ENCODE results near the gene PPP1R18. TPM values are rescaled to one million over a fixed set of nuclear protein-coding genes. Genes with fewer than 3 reads are reported as not detected.
"Not testable (repeated sequence)": the region's sequence is repeated elsewhere in the genome, so short reads cannot be mapped to it uniquely, and the experiment has no call there.

Gene PPP1R18
- total and polyA plus RNA-seq, 11 donors, result 11.9 to 77.2 (median 19.4) TPM

- intact Hi-C loops (cut with DNase I), result loop anchor here in 9 of 10 donors (1.0 to 10.0 kb wide), 14 partner anchors 23 to 365 kb away; partner anchors contain the start of genes MRPS18B (in 6 of the 9), PPP1R10 (in 6 of the 9), PPP1R18 (in 3 of the 9) and GNL1 (in 2 of the 9)
- peak; percentile 97 to 98 (median 98) for DNase-seq
- peak; percentile 63 to 84 (median 79) for ATAC-seq
- TF ChIP-seq POLR2A (IDR thresholded peaks at IDR 0.05) (peak in 1 of 2 donors; percentile 78), CTCF (IDR thresholded peaks at IDR 0.05) (peak in 2 of 12 donors; percentile 2 to 5)
- 0 to 1% (median 0%) methylated on average over 38 of the region's 38 CpGs for WGBS, 4 donors
- Histone ChIP-seq H3K27me3 (no peaks in the 10 kb centered on the region), H3K4me3 (peak within 1 kb of the TSS; percentile 51 to 94 (median 82)), H3K9me3 (no peaks in the 10 kb centered on the region), H3K4me1 (peaks cover 0 to 68% (median 42%) of the 10 kb centered on the region in 12 donors), H3K36me3 (peaks cover 0 to 36% (median 25%) of the 10 kb centered on the region in 9 donors), H3K27ac (peak within 1 kb of the TSS; percentile 88 to 99 (median 96))
Measured at GRCh38 chr6:30719791-30720737, 33.6 kb upstream of the PPP1R18 start, which contains the start of gene TUBB. TUBB (plus strand) TSS chr6:30720352; CDS start chr6:30720507, 155 bp downstream.

- Histone ChIP-seq H3K9me3 (no peaks in the 10 kb centered on the region), H3K27ac (peak overlapping the region; percentile 48 to 99 (median 95)), H3K4me1 (peaks cover 0 to 61% (median 41%) of the 10 kb centered on the region in 12 donors), H3K27me3 (no peaks in the 10 kb centered on the region), H3K4me3 (peak overlapping the region; percentile 25 to 94 (median 82)), H3K36me3 (peaks cover 0 to 34% (median 24%) of the 10 kb centered on the region in 9 donors)
- intact Hi-C loops (cut with DNase I), result loop anchor here in 1 of 10 donors (2.0 kb wide), 1 partner anchor 29 kb away; the partner anchor contains the start of gene NRM
- no peak for TF ChIP-seq POLR2A (IDR thresholded peaks at IDR 0.05)
- no peak for TF ChIP-seq CTCF (IDR thresholded peaks at IDR 0.05)
- 21 to 26% (median 24%) methylated on average over 8 of the region's 8 CpGs for WGBS, 4 donors
- DNase-seq, result no peak
- ATAC-seq, result no peak
Measured at GRCh38 chr6:30719356-30719755, 32.9 kb upstream of the PPP1R18 start.

DNA sequence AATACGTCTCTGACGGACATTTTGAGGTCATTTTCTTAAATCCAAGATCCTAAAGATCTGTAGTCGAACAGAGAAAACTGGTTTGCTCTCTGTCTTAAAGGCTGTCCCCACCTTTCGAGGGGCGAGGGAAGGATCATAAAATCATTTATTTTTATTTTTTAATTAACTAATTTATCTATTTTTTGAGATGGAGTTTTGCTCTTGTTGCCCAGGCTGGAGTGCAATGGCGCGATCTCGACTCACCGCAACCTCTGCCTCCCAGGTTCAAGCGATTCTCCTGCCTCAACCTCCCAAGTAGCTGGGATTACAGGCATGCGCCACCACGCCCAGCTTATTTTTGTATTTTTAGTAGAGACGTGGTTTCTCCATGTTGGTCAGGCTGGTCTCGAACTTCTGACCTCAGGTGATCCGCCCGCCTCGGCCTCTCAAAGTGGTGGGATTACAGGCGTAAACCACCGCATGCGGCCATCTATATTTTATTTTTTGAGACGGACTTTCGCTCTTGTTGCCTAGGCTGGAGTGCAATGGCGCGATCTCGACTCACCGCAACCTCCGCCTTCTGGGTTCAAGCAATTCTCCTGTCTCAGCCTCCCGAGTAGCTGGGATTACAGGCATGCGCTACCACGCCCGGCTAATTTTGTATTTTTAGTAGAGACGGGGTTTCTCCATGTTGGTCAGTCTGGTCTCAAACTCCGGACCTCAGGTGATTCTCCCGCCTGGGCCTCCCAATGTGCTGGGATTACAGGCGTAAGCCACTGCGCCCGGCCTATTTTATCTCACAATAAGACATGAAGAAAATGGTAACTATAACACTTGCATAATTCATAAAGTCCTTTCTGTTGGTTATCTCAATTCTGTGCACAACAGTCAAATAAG lies 31.6 kb upstream of the PPP1R18 start:
- Histone ChIP-seq H3K27ac (peak overlapping the region; percentile 80 to 97 (median 91)), H3K4me3 (peak overlapping the region; percentile 3 to 93 (median 73))

More for the DNA sequence above, 31.6 kb upstream of the PPP1R18 start:
- DNase-seq, H3K9me3 ChIP-seq, ATAC-seq, H3K27me3 ChIP-seq: not testable (repeated sequence)
- WGBS, 4 donors, result 75 to 83% (median 77%) methylated on average over 37 of the region's 37 CpGs
- H3K36me3 ChIP-seq, result peaks cover 0 to 34% (median 24%) of the 10 kb centered on the region in 9 donors
- peak in 1 of 12 donors; percentile 0 for TF ChIP-seq CTCF (IDR thresholded peaks at IDR 0.05)
- intact Hi-C loops (cut with DNase I), result loop anchor here in 4 of 10 donors (1.0 to 2.0 kb wide), 3 partner anchors 27 to 103 kb away; partner anchors contain the start of gene NRM (in 1 of the 4)
- peaks cover 0 to 48% (median 34%) of the 10 kb centered on the region in 12 donors for H3K4me1 ChIP-seq
